Measurements from ENCODE around the gene PCYT1A. TPM values are rescaled to one million over a fixed set of nuclear protein-coding genes. Genes with fewer than 3 reads are reported as not detected.

Gene PCYT1A
- total and polyA plus RNA-seq, 2 donors (not counting 1 experiment from before 2014, with no cell fraction given), result 56.6 to 61.2 TPM

- no peaks in the 10 kb centered on the region for H3K4me1 Mint-ChIP-seq
These were observed 45.8 kb downstream of the PCYT1A start for GRCh38 chr3:196241704-196242103.

GRCh38 chr3:196240424-196240823, 47.1 kb downstream of the PCYT1A start:
- POLR2A ChIA-PET, result no interaction called here
- no CpG with 5 or more reads among the region's 4 CpGs for WGBS (ENCODE audit: insufficient coverage)
- no peak overlapping the region for H3K4me3 Mint-ChIP-seq

More at GRCh38 chr3:196241704-196242103, 45.8 kb downstream of the PCYT1A start:
- Histone ChIP-seq H3K9me3 (ENCODE audit: control extremely low read depth in 1 of 3, control insufficient read depth in 2 of 3, insufficient read depth in 1 of 3, low read length in 2 of 3) (no peaks in the 10 kb centered on the region), H3K27ac (ENCODE audit: low read length in 2 of 2) (no peak overlapping the region), H3K4me2 (replicated peaks; ENCODE audit: low read depth, low read length, poor library complexity, severe bottlenecking) (no peak overlapping the region), H3K27me3 (replicated peaks in 1 of 4; ENCODE audit: control extremely low read depth in 1 of 4, control insufficient read depth in 3 of 4, insufficient read depth in 4 of 4, low read length in 3 of 4) (no peaks in the 10 kb centered on the region), H2AFZ (ENCODE audit: insufficient read depth, low read depth, low read length, poor library complexity, severe bottlenecking) (no peak overlapping the region), H3K36me3 (replicated peaks in 1 of 2; ENCODE audit: control extremely low read depth in 1 of 2, control insufficient read depth in 1 of 2, extremely low read depth in 1 of 2, insufficient read depth in 2 of 2, low read length in 1 of 2) (peaks cover 0 to 60% of the 10 kb centered on the region in 2 experiments), H3K79me2 (ENCODE audit: control insufficient read depth, insufficient read depth, low read length) (no peaks in the 10 kb centered on the region), H3K4me3 (ENCODE audit: control extremely low read depth in 1 of 5, extremely low read depth in 1 of 5, insufficient read depth in 1 of 5, low read depth in 2 of 5, low read length in 4 of 5) (no peak overlapping the region), H3K9ac (ENCODE audit: low read length) (no peak overlapping the region), H4K20me1 (ENCODE audit: control insufficient read depth, insufficient read depth, low read length, poor library complexity, severe bottlenecking) (no peaks in the 10 kb centered on the region), H3K4me1 (ENCODE audit: control insufficient read depth in 2 of 2, insufficient read depth in 2 of 2, low read length in 2 of 2) (no peaks in the 10 kb centered on the region)
- no peak for ATAC-seq (ENCODE audit: low read depth)
- intact Hi-C loops (cut with micrococcal nuclease), result no loop called here
- 100% methylated on average over 4 of the region's 8 CpGs for WGBS (ENCODE audit: insufficient coverage)
- TF ChIP-seq CTCF (IDR thresholded peaks at IDR 0.05), result no peak
- no peak for TF ChIP-seq EZH2 (IDR thresholded peaks at IDR 0.05; ENCODE audit: borderline replicate concordance, insufficient read depth, low read depth, low read length, poor library complexity, severe bottlenecking)
- Mint-ChIP-seq H3K27me3 (no peaks in the 10 kb centered on the region), H3K27ac (no peak overlapping the region), H3K4me3 (no peak overlapping the region), H3K9me3 (ENCODE audit: insufficient read depth) (no peaks in the 10 kb centered on the region)
- CTCF ChIA-PET, result no interaction called here
- no peak for DNase-seq
- POLR2A ChIA-PET, result no interaction called here

More at GRCh38 chr3:196240424-196240823, 47.1 kb downstream of the PCYT1A start:
- no peak for DNase-seq
- H3K27ac ChIP-seq (ENCODE audit: low read length in 2 of 2), result no peak overlapping the region
- no peak overlapping the region for H3K27ac Mint-ChIP-seq
- H3K4me1 ChIP-seq (ENCODE audit: control insufficient read depth in 2 of 2, insufficient read depth in 2 of 2, low read length in 2 of 2), result no peaks in the 10 kb centered on the region
- H3K4me3 ChIP-seq (ENCODE audit: control extremely low read depth in 1 of 5, extremely low read depth in 1 of 5, insufficient read depth in 1 of 5, low read depth in 2 of 5, low read length in 4 of 5), result no peak overlapping the region
- no peaks in the 10 kb centered on the region for H3K27me3 Mint-ChIP-seq
- H3K79me2 ChIP-seq (ENCODE audit: control insufficient read depth, insufficient read depth, low read length), result no peaks in the 10 kb centered on the region
- H3K9ac ChIP-seq (ENCODE audit: low read length), result no peak overlapping the region
- CTCF ChIA-PET, result interaction anchor here (0.7 kb wide), 1 partner anchor 173 kb away, joined by 3 read pairs; no protein-coding TSS in a partner anchor
- no peaks in the 10 kb centered on the region for H3K27me3 ChIP-seq (replicated peaks in 1 of 4; ENCODE audit: control extremely low read depth in 1 of 4, control insufficient read depth in 3 of 4, insufficient read depth in 4 of 4, low read length in 3 of 4)
- no peak for ATAC-seq (ENCODE audit: low read depth)
- intact Hi-C loops (cut with micrococcal nuclease), result no loop called here
- peaks cover 0 to 50% of the 10 kb centered on the region in 2 experiments for H3K36me3 ChIP-seq (replicated peaks in 1 of 2; ENCODE audit: control extremely low read depth in 1 of 2, control insufficient read depth in 1 of 2, extremely low read depth in 1 of 2, insufficient read depth in 2 of 2, low read length in 1 of 2)
- H4K20me1 ChIP-seq (ENCODE audit: control insufficient read depth, insufficient read depth, low read length, poor library complexity, severe bottlenecking), result no peaks in the 10 kb centered on the region
- TF ChIP-seq CTCF (IDR thresholded peaks at IDR 0.05), result no peak
- TF ChIP-seq EZH2 (IDR thresholded peaks at IDR 0.05; ENCODE audit: borderline replicate concordance, insufficient read depth, low read depth, low read length, poor library complexity, severe bottlenecking), result no peak
- no peaks in the 10 kb centered on the region for H3K4me1 Mint-ChIP-seq
- no peaks in the 10 kb centered on the region for H3K9me3 Mint-ChIP-seq (ENCODE audit: insufficient read depth)
- no peak overlapping the region for H2AFZ ChIP-seq (ENCODE audit: insufficient read depth, low read depth, low read length, poor library complexity, severe bottlenecking)
- H3K9me3 ChIP-seq (ENCODE audit: control extremely low read depth in 1 of 3, control insufficient read depth in 2 of 3, insufficient read depth in 1 of 3, low read length in 2 of 3), result no peaks in the 10 kb centered on the region
- no peak overlapping the region for H3K4me2 ChIP-seq (replicated peaks; ENCODE audit: low read depth, low read length, poor library complexity, severe bottlenecking)

Data from B cell (primary cell).